GM21526 (cell line): ENCODE data around the gene LOC128125822.

Source experiments
- ATAC-seq: cut with Tn5 transposase; IDR thresholded peaks from one replicate; pipeline ENCODE4 v1.9.1; 2021; ENCODE audit warnings: moderate library complexity; ENCODE audit not compliant: unreplicated experiment, low FRiP score

LOC128125822 gene

DNA sequence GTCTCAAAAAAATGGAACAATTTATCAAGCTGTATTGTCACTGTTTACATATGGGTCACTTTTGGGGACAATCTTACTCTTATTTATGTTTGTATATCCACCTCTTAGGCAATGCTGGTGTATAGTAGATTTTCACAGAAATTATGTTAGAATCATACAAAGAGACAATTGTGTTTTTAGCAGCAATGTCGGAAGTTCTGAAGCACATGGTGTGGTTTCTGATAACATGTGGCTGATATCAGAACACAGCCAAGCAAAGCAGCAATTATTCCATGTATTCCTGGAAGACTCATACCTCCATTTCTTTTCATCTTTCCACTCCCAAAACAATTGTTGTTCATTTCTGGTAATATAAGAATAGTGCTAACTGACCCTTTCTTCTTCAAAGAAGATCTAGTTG is 17.5 kb upstream of the LOC128125822 start:
- no peak for ATAC-seq

DNA sequence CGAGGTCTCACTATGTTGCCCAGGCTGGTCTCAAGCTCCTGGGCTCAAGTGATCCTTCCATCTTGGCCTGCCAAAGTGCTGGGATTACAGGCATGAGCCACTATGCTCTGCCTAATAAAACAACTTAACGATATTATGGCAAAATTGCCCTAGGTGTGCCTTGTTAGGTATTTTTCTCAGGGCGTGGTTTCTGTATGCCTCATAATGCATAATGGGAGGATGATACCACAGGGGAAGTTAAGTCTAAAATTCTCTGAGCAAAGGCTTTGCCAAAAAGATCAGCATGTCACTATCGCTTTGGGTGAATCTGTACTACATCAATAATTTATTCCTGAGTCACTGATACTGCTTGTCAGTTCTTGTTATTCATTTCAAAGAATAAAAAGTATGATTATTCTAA is 15.9 kb upstream of the LOC128125822 start:
- no peak for ATAC-seq

DNA sequence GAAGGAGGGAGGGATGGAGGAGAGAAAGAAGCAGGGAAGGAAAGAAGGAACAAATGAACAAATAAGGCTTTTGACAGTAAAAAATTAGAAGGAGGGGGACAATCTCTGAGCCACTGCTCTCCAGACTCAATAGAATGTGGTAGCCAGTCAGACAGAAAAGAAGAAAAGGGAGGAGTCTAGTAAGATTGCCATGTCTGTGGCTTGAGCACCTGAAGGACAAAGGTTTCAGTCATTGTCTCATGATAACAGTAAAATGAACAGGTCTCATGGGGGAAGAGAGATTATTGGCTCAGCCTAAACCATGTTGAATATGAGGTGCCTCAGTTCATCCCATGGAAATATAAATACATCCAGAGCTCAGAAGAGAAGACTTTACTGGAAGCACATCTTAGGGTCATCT is 14.0 kb upstream of the LOC128125822 start:
- ATAC-seq: peak; percentile 59

DNA sequence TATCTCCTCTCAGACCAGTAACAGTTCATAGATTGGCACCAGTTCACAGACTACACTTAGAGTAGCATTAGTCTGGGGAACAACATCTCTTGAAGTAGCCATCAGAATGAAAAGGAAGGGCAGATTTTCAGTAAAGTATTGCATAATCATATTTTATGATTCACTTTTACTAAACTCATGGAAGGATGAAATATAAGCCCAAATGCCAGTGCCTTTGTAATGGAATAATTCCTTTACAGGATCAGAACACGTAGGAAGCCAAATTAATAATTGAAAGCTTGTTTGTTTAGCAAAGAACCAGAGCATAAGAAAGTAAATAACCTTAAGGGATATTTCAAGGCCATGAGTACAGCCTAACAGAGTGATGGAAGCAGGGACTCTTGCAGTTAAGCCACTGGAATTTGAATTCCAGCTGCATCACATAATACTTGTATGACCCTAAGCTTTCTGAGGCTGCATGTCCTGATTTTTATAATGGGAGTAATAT is 11.4 kb upstream of the LOC128125822 start:
- no peak for ATAC-seq

DNA sequence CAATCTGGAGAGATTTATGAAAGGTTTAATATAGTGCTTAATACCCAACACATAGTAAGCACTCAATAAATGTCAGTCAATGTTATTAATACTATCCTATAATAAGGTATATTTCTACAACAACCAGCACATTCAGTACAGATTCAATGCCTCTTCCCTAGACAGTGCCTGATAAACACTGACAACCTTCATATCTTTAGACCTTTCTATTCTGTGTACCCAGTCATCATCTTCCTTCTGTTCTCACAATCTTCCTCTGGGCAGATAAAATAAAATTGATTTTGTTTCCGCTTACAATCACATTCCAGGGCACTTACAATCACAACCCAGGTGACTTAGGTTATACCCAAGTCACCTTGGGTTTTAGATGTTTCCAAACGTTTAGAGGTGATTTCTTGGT is 11.0 kb upstream of the LOC128125822 start:
- ATAC-seq: no peak

- ATAC-seq: no peak
These were observed 9.0 kb upstream of the LOC128125822 start for GRCh38 chr6:63563235-63563634.

- no peak for ATAC-seq
These were observed 7.1 kb upstream of the LOC128125822 start for GRCh38 chr6:63565058-63565726.

DNA sequence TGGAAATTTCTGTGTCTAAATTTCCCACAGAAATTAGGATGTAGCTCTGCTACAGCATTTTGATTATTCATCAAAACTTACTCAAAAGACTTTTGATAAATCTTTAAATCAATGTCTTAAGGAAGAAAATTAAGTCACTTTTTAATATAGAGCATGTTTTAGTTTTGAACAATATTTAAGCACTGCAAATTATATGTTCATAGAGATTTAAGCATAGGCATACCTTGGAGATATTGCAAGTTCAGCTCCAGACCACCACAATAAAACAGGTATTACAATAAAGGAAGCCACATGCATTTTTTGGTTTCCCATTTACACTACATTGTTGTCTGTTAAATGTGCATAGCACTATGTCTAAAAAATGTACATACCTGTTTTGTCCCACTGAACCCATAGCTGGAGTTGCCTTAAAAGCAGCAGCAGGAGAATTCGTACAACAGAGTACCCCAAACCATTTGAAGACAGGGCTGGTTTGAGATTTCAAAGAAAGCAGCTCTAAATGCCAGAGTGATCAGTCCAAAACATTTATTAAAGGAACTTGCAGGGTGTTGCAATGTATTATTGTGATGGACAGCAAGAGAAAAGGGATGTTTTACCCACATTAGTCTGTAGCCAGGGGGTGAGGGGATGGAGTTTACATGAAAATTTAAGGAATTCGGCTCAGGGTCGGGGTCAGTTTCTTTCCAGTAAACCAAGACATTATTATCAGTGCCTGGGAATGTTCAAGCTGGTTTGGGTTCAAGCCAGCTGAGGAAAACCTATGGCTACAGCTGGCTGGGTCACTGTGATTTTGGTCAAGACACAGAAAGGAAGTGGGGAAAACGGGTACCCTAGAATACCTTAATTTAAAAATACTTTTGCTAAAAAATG is 6.3 kb upstream of the LOC128125822 start:
- ATAC-seq: no peak

DNA sequence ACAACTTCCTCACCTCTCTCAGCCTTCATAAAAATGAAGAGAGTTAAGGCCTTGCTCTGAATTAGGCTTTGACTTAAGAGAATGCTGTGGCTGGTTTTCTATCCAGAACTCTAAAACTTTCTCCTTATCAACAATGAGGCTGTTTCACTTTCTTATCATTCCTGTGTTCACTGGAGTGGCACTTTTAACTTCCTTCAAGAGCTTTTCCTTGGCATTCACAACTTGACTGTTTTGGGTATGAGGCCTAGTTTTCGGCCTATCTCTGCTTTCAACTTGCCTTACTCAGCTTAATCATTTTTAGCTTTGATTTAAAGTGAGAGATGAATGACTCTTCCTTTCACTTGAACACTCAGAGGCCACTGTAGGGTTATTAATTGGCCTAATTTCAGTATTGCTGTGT is 4.3 kb upstream of the LOC128125822 start:
- no peak for ATAC-seq

DNA sequence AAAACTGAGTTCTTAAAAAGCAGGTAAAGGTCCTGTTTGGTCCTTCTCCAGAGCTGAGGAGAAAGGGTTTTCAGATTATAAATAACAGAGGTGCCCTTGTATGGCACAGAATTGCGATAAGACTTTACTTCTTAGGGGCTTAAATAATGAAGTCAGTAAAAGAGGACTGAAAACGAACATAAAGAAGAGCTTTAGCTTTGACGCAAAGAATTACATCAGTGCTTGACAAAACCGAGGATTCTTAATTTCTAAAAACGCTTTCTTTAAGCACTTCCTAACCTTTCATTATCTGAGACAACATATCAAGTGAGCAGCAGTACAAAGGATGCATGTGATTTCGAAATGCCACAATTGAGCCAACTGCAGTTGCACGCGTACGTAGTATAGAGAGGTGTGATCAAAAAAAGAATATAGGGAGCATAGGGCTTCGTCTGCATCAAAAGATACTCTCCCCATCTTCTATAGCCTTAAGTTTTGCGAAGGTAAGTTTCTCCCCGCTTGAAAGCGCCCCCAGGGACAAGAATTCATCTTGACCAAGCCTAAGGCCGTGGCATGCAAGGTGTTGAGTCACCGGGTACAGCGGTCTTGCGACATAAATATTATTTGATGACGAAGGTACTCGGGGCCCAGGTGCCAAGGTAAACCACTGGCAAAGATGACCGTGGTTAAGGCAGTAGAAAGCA is 778 bp upstream of the LOC128125822 start:
- peak; percentile 0 for ATAC-seq

DNA sequence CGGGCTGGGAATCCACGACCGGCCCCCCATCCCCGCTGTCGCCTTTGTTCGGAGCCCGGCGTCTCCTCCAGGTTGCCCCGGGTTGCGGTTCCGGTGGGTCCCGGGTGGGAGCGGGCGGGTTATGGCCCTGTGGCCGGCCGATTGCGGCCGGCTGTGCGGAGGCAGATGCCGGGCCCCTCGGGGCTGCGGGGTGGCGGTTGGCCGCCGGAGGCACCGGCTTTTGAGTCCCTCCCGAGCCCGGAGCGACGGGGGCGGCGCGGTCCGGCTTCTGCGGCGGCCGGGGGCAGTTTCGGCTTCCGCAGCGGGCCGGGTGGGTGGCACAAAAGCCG is 431 bp downstream of the LOC128125822 start:
- ATAC-seq: peak; percentile 0

GRCh38 chr6:63573076-63573898 is 1.0 kb downstream of the LOC128125822 start:
- ATAC-seq: peak; percentile 48

DNA sequence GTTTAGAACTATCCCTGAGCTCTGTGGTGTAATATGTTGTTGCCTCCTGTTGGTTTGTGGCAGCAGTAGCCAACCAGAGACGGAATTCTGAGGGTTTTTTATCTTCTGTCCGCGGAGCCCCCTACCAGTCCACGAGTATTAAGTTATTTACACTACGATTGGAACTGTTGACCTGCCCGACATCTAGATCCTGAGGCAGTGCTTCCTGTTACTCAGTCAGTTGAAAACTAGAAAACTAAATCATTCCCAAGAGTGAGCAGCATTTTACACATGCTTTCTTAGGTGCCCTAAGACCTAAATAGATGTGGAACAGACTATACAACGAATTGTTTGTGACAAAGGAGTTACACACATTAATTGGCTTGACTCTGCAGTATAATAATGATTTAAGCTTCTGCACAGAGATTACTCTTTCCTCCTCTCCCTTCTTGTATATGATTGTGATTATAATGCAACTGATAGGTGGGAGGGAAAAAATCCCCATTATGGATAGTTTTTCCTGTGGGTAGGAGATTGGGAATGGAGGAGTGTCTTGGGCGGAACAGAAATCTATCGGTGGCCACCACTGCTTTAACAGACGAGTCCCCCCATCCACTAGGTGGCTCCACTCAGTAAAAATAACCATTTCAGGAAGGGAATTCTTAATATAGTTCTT is 1.7 kb downstream of the LOC128125822 start:
- ATAC-seq: peak; percentile 16

GRCh38 chr6:63574554-63574900 is 2.2 kb downstream of the LOC128125822 start:
- no peak for ATAC-seq

GRCh38 chr6:63576147-63576772 is 4.0 kb downstream of the LOC128125822 start:
- ATAC-seq: no peak

DNA sequence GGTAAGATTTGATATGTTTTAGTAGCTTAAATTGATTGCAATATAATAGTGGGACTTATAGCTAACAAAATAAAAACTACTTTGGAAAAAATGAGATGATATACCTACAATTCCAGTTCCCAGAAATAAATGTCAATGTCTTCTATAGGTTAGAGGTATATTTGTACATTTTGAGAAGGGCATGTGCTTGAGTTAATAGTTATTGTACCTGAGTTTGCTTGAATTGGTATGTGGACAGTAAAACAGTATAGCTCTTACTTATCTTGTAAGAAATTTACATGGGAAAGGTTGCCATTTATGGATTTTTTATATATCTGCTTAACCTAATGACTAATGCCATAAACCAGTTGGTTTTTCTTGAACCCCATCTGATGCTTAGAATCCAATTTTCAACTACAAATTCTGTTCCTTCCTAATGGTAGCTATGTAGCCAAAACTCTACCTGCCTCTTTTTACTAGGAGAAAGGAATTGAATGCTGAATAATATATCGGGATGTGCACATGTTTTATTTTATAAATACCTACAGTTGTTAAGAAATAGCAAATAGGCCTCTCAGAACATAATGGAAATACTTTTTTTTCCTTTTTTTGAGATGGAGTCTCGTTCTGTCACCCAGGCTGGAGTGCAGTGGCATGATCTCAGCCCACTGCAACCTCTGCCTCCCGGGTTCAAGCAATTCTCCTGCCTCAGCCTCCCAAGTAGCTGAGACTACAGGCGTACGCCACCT is 4.9 kb downstream of the LOC128125822 start:
- ATAC-seq: no peak

DNA sequence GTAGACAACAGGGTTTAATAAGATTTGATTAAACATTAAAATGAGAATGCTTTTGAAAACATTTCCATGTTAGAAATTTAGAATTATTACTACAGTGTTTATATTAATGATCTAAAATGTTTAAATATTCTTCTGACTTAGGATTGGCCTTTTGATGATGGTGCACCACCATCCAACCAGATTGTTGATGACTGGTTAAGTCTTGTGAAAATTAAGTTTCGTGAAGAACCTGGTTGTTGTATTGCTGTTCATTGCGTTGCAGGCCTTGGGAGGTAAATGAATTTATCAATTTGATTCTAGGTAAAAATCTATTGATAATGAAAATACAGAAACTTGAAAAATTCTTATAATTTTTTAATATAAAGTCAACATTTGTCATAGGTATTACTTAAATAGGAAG is 6.5 kb downstream of the LOC128125822 start:
- no peak for ATAC-seq

- ATAC-seq: no peak
These were observed 7.8 kb downstream of the LOC128125822 start for GRCh38 chr6:63579937-63580703.

GRCh38 chr6:63580704-63580961 is 8.4 kb downstream of the LOC128125822 start:
- no peak for ATAC-seq
